OCI-LY1 (cell line): ENCODE measurements around the gene MAPK1.

Experiments used
- EZH2 ChIP-seq: fragments of 200-600 bp; sonication (generic), shearing (Covaris generic); IDR thresholded peaks from 2 replicates; pipeline ENCODE4 v1.8.0; 2017; ENCODE audit warnings: borderline replicate concordance, mixed run types, mild to moderate bottlenecking, antibody characterized with exemption, low read length, moderate library complexity, mixed read lengths
- TF ChIP-seq, protein P1 (sequence below): fragments of 200-600 bp; sonication (generic), shearing (Covaris generic); IDR thresholded peaks from 2 replicates; pipeline ENCODE4 v1.5.1; 2017; ENCODE audit warnings: mild to moderate bottlenecking, antibody characterized with exemption, low read length, moderate library complexity, mixed read lengths

DNA sequence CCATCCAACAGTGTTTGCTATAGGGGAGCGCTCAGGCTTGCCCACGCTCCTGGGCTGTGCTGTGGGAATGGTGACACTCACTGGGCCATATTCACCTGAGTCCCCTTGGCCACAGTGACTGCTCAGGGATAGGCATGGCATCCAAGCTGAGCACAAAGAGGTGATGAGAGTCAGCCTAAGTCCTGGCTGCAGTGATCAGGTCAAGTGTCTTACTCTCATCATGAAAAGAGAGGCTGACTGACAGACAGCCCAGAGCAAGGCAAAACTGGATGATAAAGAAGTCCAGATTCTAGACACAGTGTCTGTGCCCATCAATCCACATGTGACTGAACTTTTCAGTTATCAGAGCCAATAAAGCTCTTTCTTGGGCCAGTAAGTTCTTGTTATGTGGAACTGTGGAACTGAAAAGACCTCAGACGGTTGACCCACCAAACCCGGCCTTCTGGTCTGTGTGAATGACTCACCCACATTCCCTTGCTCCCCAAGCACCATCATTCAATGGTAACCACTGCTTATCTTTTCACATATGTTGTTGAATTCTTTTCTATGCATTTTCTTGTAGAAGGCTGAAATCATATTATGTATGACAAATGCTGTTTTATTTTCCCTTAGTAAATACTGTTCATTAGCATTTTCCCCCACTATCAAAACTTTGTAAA is 88.6 kb downstream of the MAPK1 start:
- TF ChIP-seq, protein P1, sequence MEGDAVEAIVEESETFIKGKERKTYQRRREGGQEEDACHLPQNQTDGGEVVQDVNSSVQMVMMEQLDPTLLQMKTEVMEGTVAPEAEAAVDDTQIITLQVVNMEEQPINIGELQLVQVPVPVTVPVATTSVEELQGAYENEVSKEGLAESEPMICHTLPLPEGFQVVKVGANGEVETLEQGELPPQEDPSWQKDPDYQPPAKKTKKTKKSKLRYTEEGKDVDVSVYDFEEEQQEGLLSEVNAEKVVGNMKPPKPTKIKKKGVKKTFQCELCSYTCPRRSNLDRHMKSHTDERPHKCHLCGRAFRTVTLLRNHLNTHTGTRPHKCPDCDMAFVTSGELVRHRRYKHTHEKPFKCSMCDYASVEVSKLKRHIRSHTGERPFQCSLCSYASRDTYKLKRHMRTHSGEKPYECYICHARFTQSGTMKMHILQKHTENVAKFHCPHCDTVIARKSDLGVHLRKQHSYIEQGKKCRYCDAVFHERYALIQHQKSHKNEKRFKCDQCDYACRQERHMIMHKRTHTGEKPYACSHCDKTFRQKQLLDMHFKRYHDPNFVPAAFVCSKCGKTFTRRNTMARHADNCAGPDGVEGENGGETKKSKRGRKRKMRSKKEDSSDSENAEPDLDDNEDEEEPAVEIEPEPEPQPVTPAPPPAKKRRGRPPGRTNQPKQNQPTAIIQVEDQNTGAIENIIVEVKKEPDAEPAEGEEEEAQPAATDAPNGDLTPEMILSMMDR = no peak
- no peak for TF ChIP-seq EZH2
